Measurements from ENCODE around the gene PBX4.

- TF ChIP-seq CTCF (IDR thresholded peaks at IDR 0.05) = no peak
- no peak for TF ChIP-seq POLR2A (IDR thresholded peaks at IDR 0.05)
Observed at GRCh38 chr19:19656451-19657396, 38.2 kb upstream of the PBX4 start.

Measured in adrenal gland (tissue), 5 donors.